ENCODE measurements around the gene RAB40C.

DNA sequence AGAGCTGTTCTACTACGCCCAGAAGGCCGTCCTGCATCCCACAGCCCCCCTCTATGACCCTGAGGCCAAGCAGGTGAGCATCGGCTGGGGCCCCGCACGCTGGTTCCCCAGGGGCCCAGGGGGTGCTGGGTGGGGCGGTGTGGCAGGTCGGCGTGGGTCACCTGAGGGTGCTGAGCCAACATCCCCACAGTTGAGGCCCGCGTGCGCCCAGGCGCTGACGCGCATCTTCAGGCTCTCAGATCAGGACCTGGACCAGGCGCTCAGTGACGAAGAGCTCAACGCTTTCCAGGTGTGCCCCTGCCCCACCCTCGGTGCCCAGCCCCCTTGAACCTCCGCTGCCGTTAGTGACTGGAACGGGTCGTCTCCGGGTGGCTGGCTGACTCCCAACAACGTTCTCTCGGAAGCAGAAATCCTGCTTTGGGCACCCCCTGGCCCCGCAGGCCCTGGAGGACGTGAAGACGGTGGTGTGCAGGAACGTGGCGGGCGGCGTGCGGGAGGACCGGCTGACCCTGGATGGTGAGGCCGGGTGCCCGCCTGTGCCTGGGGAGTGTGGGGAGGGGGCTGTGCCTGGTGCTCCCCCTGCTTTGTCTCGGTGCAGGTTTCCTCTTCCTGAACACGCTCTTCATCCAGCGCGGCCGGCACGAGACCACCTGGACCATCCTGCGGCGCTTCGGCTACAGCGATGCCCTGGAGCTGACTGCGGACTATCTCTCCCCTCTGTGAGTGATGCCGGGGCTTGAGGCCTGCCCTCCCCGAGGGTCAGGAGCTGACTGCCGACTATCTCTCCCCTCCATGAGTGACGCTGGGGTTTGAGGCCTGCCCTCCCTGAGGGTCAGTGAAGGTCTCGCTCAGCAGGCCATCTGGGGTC lies 80.9 kb downstream of the RAB40C start:
- TF ChIP-seq, protein P1, sequence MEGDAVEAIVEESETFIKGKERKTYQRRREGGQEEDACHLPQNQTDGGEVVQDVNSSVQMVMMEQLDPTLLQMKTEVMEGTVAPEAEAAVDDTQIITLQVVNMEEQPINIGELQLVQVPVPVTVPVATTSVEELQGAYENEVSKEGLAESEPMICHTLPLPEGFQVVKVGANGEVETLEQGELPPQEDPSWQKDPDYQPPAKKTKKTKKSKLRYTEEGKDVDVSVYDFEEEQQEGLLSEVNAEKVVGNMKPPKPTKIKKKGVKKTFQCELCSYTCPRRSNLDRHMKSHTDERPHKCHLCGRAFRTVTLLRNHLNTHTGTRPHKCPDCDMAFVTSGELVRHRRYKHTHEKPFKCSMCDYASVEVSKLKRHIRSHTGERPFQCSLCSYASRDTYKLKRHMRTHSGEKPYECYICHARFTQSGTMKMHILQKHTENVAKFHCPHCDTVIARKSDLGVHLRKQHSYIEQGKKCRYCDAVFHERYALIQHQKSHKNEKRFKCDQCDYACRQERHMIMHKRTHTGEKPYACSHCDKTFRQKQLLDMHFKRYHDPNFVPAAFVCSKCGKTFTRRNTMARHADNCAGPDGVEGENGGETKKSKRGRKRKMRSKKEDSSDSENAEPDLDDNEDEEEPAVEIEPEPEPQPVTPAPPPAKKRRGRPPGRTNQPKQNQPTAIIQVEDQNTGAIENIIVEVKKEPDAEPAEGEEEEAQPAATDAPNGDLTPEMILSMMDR (conservative IDR thresholded peaks at IDR 0.05 in 1 of 2, IDR thresholded peaks at IDR 0.05 in 1 of 2; ENCODE audit: extremely low read depth in 1 of 2, insufficient read depth in 1 of 2, low read depth in 1 of 2, low read length in 2 of 2): no peak
- no peak for TF ChIP-seq EZH2 (IDR thresholded peaks at IDR 0.05; ENCODE audit: borderline replicate concordance, low read length)
